ENCODE results near the gene PRKAG2. TPM values are rescaled to one million over a fixed set of nuclear protein-coding genes. Genes with fewer than 3 reads are reported as not detected.

The PRKAG2 gene
- total RNA-seq, 1 experiment from 2014 or later = 73.9 TPM

GRCh38 chr7:151864561-151864960 lies 12.4 kb downstream of the PRKAG2 start:
- BruUV-seq (replicated peaks) = no TSS peak
- no peak for TF ChIP-seq CTCF (IDR thresholded peaks at IDR 0.05; ENCODE audit: unreplicated experiment)
- Mint-ChIP-seq H3K4me3 (ENCODE audit: unreplicated experiment) (no peak overlapping the region), H3K4me1 (ENCODE audit: insufficient read depth, unreplicated experiment) (no peaks in the 10 kb centered on the region), H3K27ac (ENCODE audit: low read depth, unreplicated experiment) (no peak overlapping the region), H3K9me3 (ENCODE audit: unreplicated experiment) (no peaks in the 10 kb centered on the region), H3K36me3 (ENCODE audit: insufficient read depth, unreplicated experiment) (no peaks in the 10 kb centered on the region), H3K27me3 (ENCODE audit: insufficient read depth, unreplicated experiment) (no peaks in the 10 kb centered on the region)
- intact Hi-C loops (cut with micrococcal nuclease) = no loop called here
- ChIA-PET CTCF (no interaction called here), POLR2A (no interaction called here)
- DNase-seq (ENCODE audit: unreplicated experiment) = no peak

DNA sequence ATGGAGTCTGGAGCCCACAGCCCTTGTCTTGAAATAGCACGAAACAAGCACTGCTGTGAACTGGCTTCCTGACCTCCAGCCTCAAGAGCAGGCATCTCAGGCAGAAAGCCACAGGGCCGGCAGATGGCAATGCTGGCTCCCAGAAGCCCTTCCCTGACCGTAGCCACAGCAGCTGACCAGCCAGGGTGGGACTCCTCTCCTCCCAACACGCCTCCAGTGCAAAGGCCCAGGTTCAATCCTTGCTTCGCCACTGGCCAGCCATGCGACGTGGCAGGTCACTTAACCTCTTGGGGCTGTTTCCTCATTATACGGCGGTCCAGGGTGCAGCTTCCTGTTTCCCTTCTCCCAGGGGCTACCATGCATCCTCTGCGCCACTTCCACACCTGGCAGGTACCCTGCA lies 12.8 kb downstream of the PRKAG2 start:
- Mint-ChIP-seq H3K4me1 (ENCODE audit: insufficient read depth, unreplicated experiment) (no peaks in the 10 kb centered on the region), H3K36me3 (ENCODE audit: insufficient read depth, unreplicated experiment) (no peaks in the 10 kb centered on the region), H3K27me3 (ENCODE audit: insufficient read depth, unreplicated experiment) (no peaks in the 10 kb centered on the region), H3K4me3 (ENCODE audit: unreplicated experiment) (no peak overlapping the region), H3K27ac (ENCODE audit: low read depth, unreplicated experiment) (no peak overlapping the region), H3K9me3 (ENCODE audit: unreplicated experiment) (no peaks in the 10 kb centered on the region)
- intact Hi-C loops (cut with micrococcal nuclease) = no loop called here
- ChIA-PET CTCF (interaction anchor here (1.7 kb wide), 1 partner anchor 82 kb away, joined by 6 read pairs; no protein-coding TSS in a partner anchor), POLR2A (no interaction called here)
- no peak for DNase-seq (ENCODE audit: unreplicated experiment)
- BruUV-seq (replicated peaks) = no TSS peak
- TF ChIP-seq CTCF (IDR thresholded peaks at IDR 0.05; ENCODE audit: unreplicated experiment) = no peak

- peak; percentile 18 for TF ChIP-seq CTCF (IDR thresholded peaks at IDR 0.05; ENCODE audit: unreplicated experiment)
- Mint-ChIP-seq H3K27me3 (ENCODE audit: insufficient read depth, unreplicated experiment) (no peaks in the 10 kb centered on the region), H3K4me1 (ENCODE audit: insufficient read depth, unreplicated experiment) (no peaks in the 10 kb centered on the region), H3K36me3 (ENCODE audit: insufficient read depth, unreplicated experiment) (no peaks in the 10 kb centered on the region), H3K4me3 (ENCODE audit: unreplicated experiment) (no peak overlapping the region), H3K27ac (ENCODE audit: low read depth, unreplicated experiment) (no peak overlapping the region), H3K9me3 (ENCODE audit: unreplicated experiment) (no peaks in the 10 kb centered on the region)
- CTCF ChIA-PET = interaction anchor here (1.7 kb wide), 1 partner anchor 81 kb away, joined by 6 read pairs; no protein-coding TSS in a partner anchor
- intact Hi-C loops (cut with micrococcal nuclease) = no loop called here
- DNase-seq (ENCODE audit: unreplicated experiment) = peak; percentile 36
- POLR2A ChIA-PET = no interaction called here
- BruUV-seq (replicated peaks) = no TSS peak
Measured at GRCh38 chr7:151863386-151864079, 13.4 kb downstream of the PRKAG2 start.

DNA sequence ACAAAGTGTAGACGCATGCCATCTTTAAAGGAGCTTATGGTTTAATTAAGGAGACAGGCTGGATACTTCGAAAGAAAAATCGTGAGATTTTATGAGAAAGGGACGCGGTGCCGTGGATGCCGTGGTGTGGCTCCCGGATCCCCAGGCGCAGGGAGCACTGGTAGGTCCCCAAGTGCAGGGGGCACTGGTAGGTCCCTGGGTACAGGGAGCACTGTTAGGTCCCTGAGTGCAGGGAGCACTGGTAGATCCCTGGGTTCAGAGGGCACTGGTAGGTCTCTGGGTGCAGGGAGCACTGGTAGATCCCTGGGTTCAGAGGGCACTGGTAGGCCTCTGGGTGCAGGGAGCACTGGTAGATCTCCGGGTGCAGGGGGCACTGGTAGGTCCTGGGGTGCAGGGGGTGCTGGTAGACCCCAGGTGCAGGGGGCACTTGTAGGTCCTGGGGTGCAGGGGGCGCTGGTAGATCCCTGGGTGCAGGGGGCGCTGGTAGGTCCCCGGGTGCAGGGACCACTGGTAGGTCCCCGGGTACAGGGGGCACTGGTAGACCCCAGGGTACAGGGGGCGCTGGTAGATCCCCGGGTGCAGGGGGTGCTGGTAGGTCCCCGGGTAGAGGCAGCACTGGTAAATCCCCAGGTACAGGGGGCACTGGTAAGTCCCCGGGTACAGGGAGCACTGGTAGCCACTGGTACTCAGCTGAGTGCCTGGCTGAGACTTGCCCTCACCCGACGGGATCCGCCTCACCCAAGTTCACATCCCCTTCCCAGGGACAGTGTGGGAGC lies 14.1 kb downstream of the PRKAG2 start:
- H3K27ac Mint-ChIP-seq (ENCODE audit: low read depth, unreplicated experiment) = no peak overlapping the region
- H3K27me3 Mint-ChIP-seq (ENCODE audit: insufficient read depth, unreplicated experiment) = no peaks in the 10 kb centered on the region
- H3K9me3 Mint-ChIP-seq (ENCODE audit: unreplicated experiment) = no peaks in the 10 kb centered on the region
- H3K36me3 Mint-ChIP-seq (ENCODE audit: insufficient read depth, unreplicated experiment) = no peaks in the 10 kb centered on the region
- ChIA-PET CTCF (interaction anchor here (1.7 kb wide), 1 partner anchor 81 kb away, joined by 6 read pairs; no protein-coding TSS in a partner anchor), POLR2A (no interaction called here)
- H3K4me3 Mint-ChIP-seq (ENCODE audit: unreplicated experiment) = no peak overlapping the region
- no peaks in the 10 kb centered on the region for H3K4me1 Mint-ChIP-seq (ENCODE audit: insufficient read depth, unreplicated experiment)
- DNase-seq (ENCODE audit: unreplicated experiment) = no peak
- intact Hi-C loops (cut with micrococcal nuclease) = no loop called here
- TF ChIP-seq CTCF (IDR thresholded peaks at IDR 0.05; ENCODE audit: unreplicated experiment) = no peak
- BruUV-seq (replicated peaks) = no TSS peak
